IMR-90 (cell line): Measurements from ENCODE around the gene EDIL3. TPM values are rescaled to one million over a fixed set of nuclear protein-coding genes. Genes with fewer than 3 reads are reported as not detected.

ENCODE experiments used
- ATAC-seq: fragments of 200-7000 bp; cut with Tn5 transposase; 2 replicates; pipeline ENCODE4 v1.9.1; 2020; ENCODE audit warnings: low read depth, mild to moderate bottlenecking, moderate library complexity
- BruUV-seq: library from RNA; stranded (reverse); fragments of 400-500 nt; replicated peaks from 2 replicates; lab custom pipeline; 2021; lab: Mats Ljungman, UMichigan
- CTCF ChIA-PET: fragments of 300-600 bp; formaldehyde crosslinking; extraction: SDS; loops from one replicate; lab custom pipeline; 2021; ENCODE audit warnings: antibody characterized with exemption; lab: Yijun Ruan, JAX
- POLR2A ChIA-PET: fragments of 300-600 bp; sonication (Branson Sonifier 250); formaldehyde crosslinking; loops from one replicate; lab custom pipeline; 2022; ENCODE audit warnings: antibody characterized with exemption; ENCODE audit not compliant: unreplicated experiment; lab: Charles Lee
- DNase-seq: peaks from one replicate; pipeline ENCODE4 v3.0.0; 2013
- H2AFZ ChIP-seq: replicated peaks from 2 replicates; pipeline ENCODE3; 2013; ENCODE audit warnings: low read length, mild to moderate bottlenecking; ENCODE audit not compliant: poor library complexity
- H2AK5ac ChIP-seq: 2 replicates; pipeline ENCODE4 v1.6.1; 2013; ENCODE audit warnings: low read depth, low read length, inconsistent platforms
- H2AK9ac ChIP-seq: replicated peaks from 2 replicates; pipeline ENCODE3; 2013; ENCODE audit warnings: mild to moderate bottlenecking, low read depth, low read length, moderate library complexity; ENCODE audit not compliant: poor library complexity
- H2BK120ac ChIP-seq: 2 replicates; pipeline ENCODE4 v1.6.1; 2013; ENCODE audit warnings: low read depth, low read length, inconsistent platforms
- H2BK15ac ChIP-seq: 3 replicates; pipeline ENCODE4 v1.6.1; 2013; ENCODE audit warnings: low read depth, low read length, inconsistent platforms
- H2BK20ac ChIP-seq: 2 replicates; pipeline ENCODE4 v1.6.1; 2013; ENCODE audit warnings: low read depth, mild to moderate bottlenecking, inconsistent platforms, low read length, moderate library complexity
- H2BK5ac ChIP-seq: 2 replicates; pipeline ENCODE4 v1.6.1; 2013; ENCODE audit warnings: mild to moderate bottlenecking, low read depth, low read length, inconsistent platforms; ENCODE audit not compliant: poor library complexity, severe bottlenecking
- H3K14ac ChIP-seq: replicated peaks from 2 replicates; pipeline ENCODE4 v1.6.1; 2013; ENCODE audit warnings: low read depth, low read length, inconsistent platforms
- H3K18ac ChIP-seq: 2 replicates; pipeline ENCODE4 v1.6.1; 2013; ENCODE audit warnings: low read depth, low read length, control low read depth
- H3K23ac ChIP-seq: 2 replicates; pipeline ENCODE4 v1.6.1; 2013; ENCODE audit warnings: low read depth, low read length, inconsistent platforms
- H3K27ac ChIP-seq: 2 replicates; pipeline ENCODE4 v1.5.1; 2013; ENCODE audit warnings: mild to moderate bottlenecking, control low read depth, low read length; ENCODE audit not compliant: insufficient read depth
- H3K27me3 ChIP-seq: 2 replicates; pipeline ENCODE4 v1.6.1; 2013; ENCODE audit warnings: low read length; ENCODE audit not compliant: control insufficient read depth, insufficient read depth
- H3K36me3 ChIP-seq: 2 replicates; pipeline ENCODE4 v1.6.1; 2013; ENCODE audit warnings: low read length, mixed read lengths; ENCODE audit not compliant: control insufficient read depth, insufficient read depth
- H3K4ac ChIP-seq: 2 replicates; pipeline ENCODE4 v1.6.1; 2013; ENCODE audit warnings: low read depth, low read length, inconsistent platforms
- H3K4me1 ChIP-seq: 2 replicates; pipeline ENCODE4 v1.6.1; 2013; ENCODE audit warnings: low read length, mixed read lengths; ENCODE audit not compliant: control insufficient read depth, insufficient read depth
- H3K4me2 ChIP-seq: 2 replicates; pipeline ENCODE4 v1.6.1; 2013; ENCODE audit warnings: low read depth, mild to moderate bottlenecking, control low read depth, low read length, moderate library complexity
- H3K4me3 ChIP-seq: 2 replicates; pipeline ENCODE4 v1.5.1; 2013; ENCODE audit warnings: low read depth, mild to moderate bottlenecking, control low read depth, low read length, moderate library complexity; ENCODE audit not compliant: insufficient read depth
- H3K56ac ChIP-seq: 2 replicates; pipeline ENCODE4 v1.6.1; 2013; ENCODE audit warnings: low read length, inconsistent platforms; ENCODE audit not compliant: insufficient read depth; ENCODE audit errors: extremely low read depth
- H3K79me1 ChIP-seq, 2 experiments: 2 replicates each; pipeline ENCODE4 v1.6.1; 2013; ENCODE audit warnings: low read length in 2 of 2, inconsistent platforms in 1 of 2, low read depth in 1 of 2
- H3K9ac ChIP-seq: 2 replicates; pipeline ENCODE4 v1.6.1; 2013; ENCODE audit warnings: low read depth, low read length, control low read depth
- H3K9me1 ChIP-seq: 2 replicates; pipeline ENCODE4 v1.6.1; 2013; ENCODE audit warnings: low read length, inconsistent platforms; ENCODE audit not compliant: insufficient read depth
- H3K9me3 ChIP-seq: 2 replicates; pipeline ENCODE4 v1.6.1; 2013; ENCODE audit warnings: low read length; ENCODE audit not compliant: control insufficient read depth, insufficient read depth
- H4K20me1 ChIP-seq: 2 replicates; pipeline ENCODE4 v1.6.1; 2013; ENCODE audit warnings: low read length, inconsistent platforms; ENCODE audit not compliant: insufficient read depth
- H4K5ac ChIP-seq: 2 replicates; pipeline ENCODE4 v1.6.1; 2013; ENCODE audit warnings: mild to moderate bottlenecking, low read depth, low read length, control low read depth
- H4K8ac ChIP-seq, 2 experiments: 2 replicates each; pipeline ENCODE4 v1.6.1; 2013; ENCODE audit warnings: low read depth in 2 of 2, low read length in 2 of 2, control low read depth in 1 of 2, inconsistent platforms in 1 of 2
- H4K91ac ChIP-seq: 2 replicates; pipeline ENCODE4 v1.6.1; 2013; ENCODE audit warnings: low read depth, low read length, inconsistent platforms; ENCODE audit not compliant: insufficient read depth
- BHLHE40 ChIP-seq: fragments of 150-350 bp; IDR thresholded peaks from 2 replicates; pipeline ENCODE4 v1.6.1; 2016; ENCODE audit warnings: mild to moderate bottlenecking, low read depth, low read length
- CEBPB ChIP-seq: IDR thresholded peaks from 2 replicates; pipeline ENCODE4 v1.6.1; 2012; ENCODE audit warnings: low read depth, low read length, improper control_type of control experiment
- CHD1 ChIP-seq: IDR thresholded peaks from 2 replicates; pipeline ENCODE4 v1.6.1; 2012; ENCODE audit warnings: low read depth, low read length, improper control_type of control experiment
- CTCF ChIP-seq: conservative IDR thresholded peaks from 2 replicates; pipeline ENCODE4 v1.5.1; 2012; ENCODE audit warnings: mild to moderate bottlenecking, low read depth, low read length, improper control_type of control experiment
- ELK1 ChIP-seq: fragments of 150-350 bp; IDR thresholded peaks from 2 replicates; pipeline ENCODE4 v1.6.1; 2016; ENCODE audit warnings: low read depth, mild to moderate bottlenecking, low read length, moderate library complexity, borderline replicate concordance
- FOS ChIP-seq: fragments of 150-350 bp; IDR thresholded peaks from 2 replicates; pipeline ENCODE4 v1.6.1; 2016; ENCODE audit warnings: low read depth, low read length
- MAFK ChIP-seq: IDR thresholded peaks from 2 replicates; pipeline ENCODE4 v1.6.1; 2012; ENCODE audit warnings: low read depth, low read length, improper control_type of control experiment
- MAZ ChIP-seq: IDR thresholded peaks from 2 replicates; pipeline ENCODE4 v1.6.1; 2012; ENCODE audit warnings: low read depth, mild to moderate bottlenecking, low read length, improper control_type of control experiment, moderate library complexity, borderline replicate concordance
- MXI1 ChIP-seq: IDR thresholded peaks from 2 replicates; pipeline ENCODE4 v1.6.1; 2012; ENCODE audit warnings: low read depth, mild to moderate bottlenecking, low read length, moderate library complexity, borderline replicate concordance
- NFE2L2 ChIP-seq: fragments of 150-350 bp; IDR thresholded peaks from 2 replicates; pipeline ENCODE4 v1.6.1; 2016; ENCODE audit warnings: low read depth, mild to moderate bottlenecking, low read length
- POLR2A ChIP-seq: IDR thresholded peaks from 2 replicates; pipeline ENCODE4 v1.6.1; 2012; ENCODE audit warnings: mild to moderate bottlenecking, low read depth, low read length
- RAD21 ChIP-seq: IDR thresholded peaks from 2 replicates; pipeline ENCODE4 v1.6.1; 2012; ENCODE audit warnings: low read length, improper control_type of control experiment
- RCOR1 ChIP-seq: IDR thresholded peaks from 2 replicates; pipeline ENCODE4 v1.6.1; 2012; ENCODE audit warnings: mild to moderate bottlenecking, low read length, improper control_type of control experiment; ENCODE audit not compliant: insufficient replicate concordance
- RFX5 ChIP-seq: IDR thresholded peaks from 2 replicates; pipeline ENCODE4 v1.8.0; 2012; ENCODE audit warnings: low read depth, mild to moderate bottlenecking, low read length, moderate library complexity
- SMC3 ChIP-seq: fragments of 150-350 bp; IDR thresholded peaks from 2 replicates; pipeline ENCODE4 v1.6.1; 2016; ENCODE audit warnings: low read depth, mild to moderate bottlenecking, antibody characterized with exemption, low read length, moderate library complexity
- WGBS, 2 experiments: methylation state at CpG; one replicate each; pipeline versions ENCODE4 v1.1.5 to v1.1.7; 2013; ENCODE audit warnings: missing lambda C conversion rate in 2 of 2; ENCODE audit not compliant: insufficient read length in 1 of 2; ENCODE audit errors: extremely low coverage in 2 of 2; 5-methylcytosine and 5-hydroxymethylcytosine counted together
- dilution Hi-C: fragments of 300-500 bp; cut with HindIII; formaldehyde crosslinking; loops from one replicate; pipeline ENCODE4 v1.14.3; 2018; ENCODE audit warnings: low sequenced_read_pairs; ENCODE audit not compliant: unreplicated experiment
- in situ Hi-C: fragments of 300-500 bp; cut with MboI; formaldehyde crosslinking; loops from 3 replicates; pipeline ENCODE4 v1.14.3; 2019; ENCODE audit warnings: low sequenced_read_pairs, inconsistent platforms, mixed read lengths
- intact Hi-C: fragments of 100-400 bp; cut with micrococcal nuclease; formaldehyde crosslinking; loops from 2 replicates; pipeline ENCODE4 v1.10.0; 2022
- polyA plus RNA-seq, 3 experiments: library from polyadenylated mRNA; depleted of rRNA; stranded (reverse); fragments of >200 nt; gene quantifications; 2 replicates each; pipeline ENCODE4 v1.2.3, GENCODE V29; 2012; ENCODE audit warnings: low replicate concordance in 1 of 3
- total RNA-seq: library from RNA; depleted of rRNA; stranded (reverse); fragments of >200 nt; gene quantifications from 2 replicates; pipeline ENCODE4 v1.2.3, GENCODE V29; 2012
- TF ChIP-seq, protein P1 (sequence below): fragments of 150-350 bp; IDR thresholded peaks from 2 replicates; pipeline ENCODE4 v1.6.1; 2017; ENCODE audit warnings: mild to moderate bottlenecking, antibody characterized with exemption, low read length, low read depth

The EDIL3 gene
- total and polyA plus RNA-seq, 2 of the 4 experiments (the other 2 are of a cell fraction): 55.5 to 82.8 TPM

GRCh38 chr5:84168841-84169240, 215.8 kb downstream of the EDIL3 start:
- in situ Hi-C loops: no loop called here
- H3K4me3 ChIP-seq: no peak overlapping the region
- no peak overlapping the region for H2AK9ac ChIP-seq
- intact Hi-C loops: no loop called here
- BruUV-seq: no TSS peak
- no peak overlapping the region for H2BK5ac ChIP-seq
- peaks cover 9% of the 10 kb centered on the region for H3K36me3 ChIP-seq
- no peak overlapping the region for H3K9ac ChIP-seq
- no peak overlapping the region for H4K8ac ChIP-seq
- 67% methylated on average over 1 of the region's 2 CpGs; no CpG with 5 or more reads in 1 of the 2 experiments for whole genome bisulfite sequencing, 2 experiments
- H3K4me2 ChIP-seq: no peak overlapping the region
- no peak overlapping the region for H2BK15ac ChIP-seq
- no peak overlapping the region for H3K4ac ChIP-seq
- H3K23ac ChIP-seq: no peak overlapping the region
- no peak overlapping the region for H3K56ac ChIP-seq
- ChIA-PET POLR2A (no interaction called here), CTCF (no interaction called here)
- DNase-seq (peak; percentile 5), ATAC-seq (no peak)
- H4K91ac ChIP-seq: no peak overlapping the region
- H3K14ac ChIP-seq: no peak overlapping the region
- peaks cover 10% of the 10 kb centered on the region for H3K4me1 ChIP-seq
- no peak overlapping the region for H3K18ac ChIP-seq
- no peak overlapping the region for H3K27ac ChIP-seq
- no peak overlapping the region for H2BK120ac ChIP-seq
- peaks cover 4 to 10% of the 10 kb centered on the region in 2 experiments; a peak in 2 of 4 replicates for H3K79me1 ChIP-seq
- H3K27me3 ChIP-seq: no peaks in the 10 kb centered on the region
- H2BK20ac ChIP-seq: no peak overlapping the region
- no peak overlapping the region for H2AFZ ChIP-seq
- H3K9me1 ChIP-seq: peaks cover 4% of the 10 kb centered on the region; the same call in 1 of the 2 replicates
- dilution Hi-C loops: no loop called here
- H2AK5ac ChIP-seq: no peak overlapping the region
- no peaks in the 10 kb centered on the region for H3K9me3 ChIP-seq
- TF ChIP-seq POLR2A (no peak), CHD1 (no peak), MXI1 (no peak), RAD21 (no peak), NFE2L2 (no peak), ELK1 (no peak), SMC3 (no peak), RCOR1 (no peak), FOS (no peak), BHLHE40 (no peak), RFX5 (no peak), MAZ (no peak), CEBPB (no peak), CTCF (no peak), MAFK (no peak)
- TF ChIP-seq, protein P1, sequence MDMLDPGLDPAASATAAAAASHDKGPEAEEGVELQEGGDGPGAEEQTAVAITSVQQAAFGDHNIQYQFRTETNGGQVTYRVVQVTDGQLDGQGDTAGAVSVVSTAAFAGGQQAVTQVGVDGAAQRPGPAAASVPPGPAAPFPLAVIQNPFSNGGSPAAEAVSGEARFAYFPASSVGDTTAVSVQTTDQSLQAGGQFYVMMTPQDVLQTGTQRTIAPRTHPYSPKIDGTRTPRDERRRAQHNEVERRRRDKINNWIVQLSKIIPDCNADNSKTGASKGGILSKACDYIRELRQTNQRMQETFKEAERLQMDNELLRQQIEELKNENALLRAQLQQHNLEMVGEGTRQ: no peak
- H4K20me1 ChIP-seq: no peaks in the 10 kb centered on the region
- no peak overlapping the region for H4K5ac ChIP-seq
